GM12873 (cell line): ENCODE results near the gene ZFP90.

Experiments
- CTCF ChIP-seq: IDR thresholded peaks from 2 replicates; pipeline ENCODE4 v1.5.1; 2012; ENCODE audit warnings: low read depth, mild to moderate bottlenecking, moderate library complexity, low read length, control low read depth; ENCODE audit not compliant: insufficient read depth; ENCODE audit errors: missing control alignments

Gene ZFP90

GRCh38 chr16:68538880-68539701 is at the start of gene ZFP90:
Gene ZFP90, plus strand, starts transcription at chr16:68539291. Its CDS starts 502 bp downstream, at chr16:68539793.
- TF ChIP-seq CTCF: no peak

- TF ChIP-seq CTCF: no peak
These were observed 48.7 kb upstream of the ZFP90 start for GRCh38 chr16:68490358-68490757.

- TF ChIP-seq CTCF: no peak
These were observed 48.1 kb upstream of the ZFP90 start for GRCh38 chr16:68490829-68491575.

GRCh38 chr16:68491576-68491950 is 47.5 kb upstream of the ZFP90 start:
- no peak for TF ChIP-seq CTCF

- no peak for TF ChIP-seq CTCF
These were observed 46.9 kb upstream of the ZFP90 start for GRCh38 chr16:68492151-68492542.

- no peak for TF ChIP-seq CTCF
These were observed 46.3 kb upstream of the ZFP90 start for GRCh38 chr16:68492543-68493411.
